SK-N-SH (cell line): ENCODE measurements around the gene PRKN.

Source experiments
- CTCF ChIP-seq: fragments of 200-600 bp; sonication (generic); IDR thresholded peaks from 2 replicates; pipeline ENCODE4 v1.6.1; 2017; ENCODE audit warnings: antibody characterized with exemption, mild to moderate bottlenecking, moderate library complexity
- ELF1 ChIP-seq: IDR thresholded peaks from 2 replicates; pipeline ENCODE4 v1.4.0; 2012
- EZH2phosphoT487 ChIP-seq: fragments of 200-600 bp; sonication (generic); IDR thresholded peaks from 2 replicates; pipeline ENCODE4 v1.6.1; 2017; ENCODE audit warnings: low read depth, mixed run types, mild to moderate bottlenecking, antibody characterized with exemption, moderate library complexity, borderline replicate concordance
- FOXM1 ChIP-seq: IDR thresholded peaks from 2 replicates; pipeline ENCODE4 v1.4.0; 2012; ENCODE audit warnings: low read depth, mild to moderate bottlenecking
- GABPA ChIP-seq: IDR thresholded peaks from 2 replicates; pipeline ENCODE4 v1.4.0; 2012; ENCODE audit warnings: low read depth, mild to moderate bottlenecking
- JUND ChIP-seq: IDR thresholded peaks from 2 replicates; pipeline ENCODE4 v1.4.0; 2012
- MAX ChIP-seq: IDR thresholded peaks from 2 replicates; pipeline ENCODE4 v1.4.0; 2012; ENCODE audit warnings: low read depth
- POLR2AphosphoS5 ChIP-seq: IDR thresholded peaks from 2 replicates; pipeline ENCODE4 v1.6.1; 2012; ENCODE audit warnings: low read depth, low read length
- RFX5 ChIP-seq: IDR thresholded peaks from 2 replicates; pipeline ENCODE4 v1.6.1; 2012; ENCODE audit warnings: mild to moderate bottlenecking, improper control_type of control experiment, low read length
- TAF1 ChIP-seq: IDR thresholded peaks from 2 replicates; pipeline ENCODE4 v1.6.1; 2012; ENCODE audit warnings: low read depth, mild to moderate bottlenecking, low read length, moderate library complexity, borderline replicate concordance
- TCF12 ChIP-seq: IDR thresholded peaks from 2 replicates; pipeline ENCODE4 v1.4.0; 2012
- TEAD4 ChIP-seq: IDR thresholded peaks from 2 replicates; pipeline ENCODE4 v1.4.0; 2012; ENCODE audit warnings: mild to moderate bottlenecking, borderline replicate concordance; ENCODE audit not compliant: insufficient read depth
- ZBTB33 ChIP-seq: IDR thresholded peaks from 2 replicates; pipeline ENCODE4 v1.4.0; 2012; ENCODE audit warnings: low read depth, borderline replicate concordance
- TF ChIP-seq, protein P1 (sequence below): fragments of 150-350 bp; IDR thresholded peaks from 2 replicates; pipeline ENCODE4 v1.6.1; 2017; ENCODE audit warnings: antibody characterized with exemption, low read length, low read depth, borderline replicate concordance

- TF ChIP-seq MAX = no peak
- no peak for TF ChIP-seq EZH2phosphoT487
- TF ChIP-seq CTCF = no peak
- no peak for TF ChIP-seq JUND
- TF ChIP-seq POLR2AphosphoS5 = no peak
- no peak for TF ChIP-seq TCF12
- TF ChIP-seq FOXM1 = no peak
- no peak for TF ChIP-seq TAF1
- no peak for TF ChIP-seq RFX5
- no peak for TF ChIP-seq ZBTB33
- TF ChIP-seq, protein P1, sequence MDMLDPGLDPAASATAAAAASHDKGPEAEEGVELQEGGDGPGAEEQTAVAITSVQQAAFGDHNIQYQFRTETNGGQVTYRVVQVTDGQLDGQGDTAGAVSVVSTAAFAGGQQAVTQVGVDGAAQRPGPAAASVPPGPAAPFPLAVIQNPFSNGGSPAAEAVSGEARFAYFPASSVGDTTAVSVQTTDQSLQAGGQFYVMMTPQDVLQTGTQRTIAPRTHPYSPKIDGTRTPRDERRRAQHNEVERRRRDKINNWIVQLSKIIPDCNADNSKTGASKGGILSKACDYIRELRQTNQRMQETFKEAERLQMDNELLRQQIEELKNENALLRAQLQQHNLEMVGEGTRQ = no peak
- TF ChIP-seq TEAD4 = no peak
- no peak for TF ChIP-seq GABPA
- no peak for TF ChIP-seq ELF1
Observed at GRCh38 chr6:161410736-161411135, 1316.8 kb downstream of the PRKN start.
